ENCODE results near the gene TMEM272. TPM values are rescaled to one million over a fixed set of nuclear protein-coding genes. Genes with fewer than 3 reads are reported as not detected.

The TMEM272 gene
- total RNA-seq, 1 experiment from 2014 or later: 0.07 TPM

- POLR2A ChIA-PET (ENCODE audit: unreplicated experiment): interaction anchor here (0.5 kb wide), 1 partner anchor 1662 kb away, joined by 3 read pairs; no protein-coding TSS in a partner anchor
- Histone ChIP-seq H3K36me3 (ENCODE audit: low read depth, low read length) (no peaks in the 10 kb centered on the region), H3K9me2 (replicated peaks; ENCODE audit: low read length) (no peaks in the 10 kb centered on the region), H3K79me2 (ENCODE audit: low read length) (peaks cover 4% of the 10 kb centered on the region; the same call in 1 of the 2 replicates), H3K27me3 (ENCODE audit: low read length) (no peaks in the 10 kb centered on the region), H3K9me3 (ENCODE audit: low read length) (no peaks in the 10 kb centered on the region), H3K4me3 (ENCODE audit: low read length) (peak overlapping the region; percentile 80), H4K20me1 (ENCODE audit: low read length) (no peaks in the 10 kb centered on the region), H2AFZ (ENCODE audit: low read length) (peak overlapping the region; percentile 73), H3K27ac (ENCODE audit: low read length) (peak overlapping the region; percentile 70), H3K4me2 (ENCODE audit: low read length) (peak overlapping the region; percentile 88), H3K9ac (ENCODE audit: low read length) (peak overlapping the region; percentile 90), H3K4me1 (ENCODE audit: insufficient read depth, low read length) (peaks cover 28% of the 10 kb centered on the region), H3F3A (ENCODE audit: low read length, unreplicated experiment) (no peaks in the 10 kb centered on the region)
- BruUV-seq (replicated peaks): TSS peak; percentile 81
- DNase-seq: no peak
- TF ChIP-seq EZH2 (IDR thresholded peaks at IDR 0.05; ENCODE audit: low read length, unreplicated experiment) (no peak), CTCF (conservative IDR thresholded peaks at IDR 0.05; ENCODE audit: low read depth, low read length) (no peak), EZH2phosphoT487 (IDR thresholded peaks at IDR 0.05; ENCODE audit: borderline replicate concordance, low read length) (no peak)
- CTCF ChIA-PET: interaction anchor here (0.5 to 0.6 kb wide), 2 partner anchors 96 to 512 kb away, joined by 3 to 5 read pairs; no protein-coding TSS in a partner anchor
- intact Hi-C loops (cut with micrococcal nuclease): loop anchor here (5.0 kb wide), 1 partner anchor 399 kb away; no protein-coding TSS in a partner anchor
- no peak for ATAC-seq
These were observed 42.2 kb downstream of the TMEM272 start for GRCh38 chr13:51802631-51803418.

- Histone ChIP-seq H3K9me3 (ENCODE audit: low read length) (no peaks in the 10 kb centered on the region), H3K79me2 (ENCODE audit: low read length) (peaks cover 4% of the 10 kb centered on the region; the same call in 1 of the 2 replicates), H3K27me3 (ENCODE audit: low read length) (no peaks in the 10 kb centered on the region), H3K27ac (ENCODE audit: low read length) (peak overlapping the region; percentile 33), H3K9me2 (replicated peaks; ENCODE audit: low read length) (no peaks in the 10 kb centered on the region), H3K4me2 (ENCODE audit: low read length) (peak overlapping the region; percentile 88; the same call in 1 of the 2 replicates), H4K20me1 (ENCODE audit: low read length) (no peaks in the 10 kb centered on the region), H3K4me1 (ENCODE audit: insufficient read depth, low read length) (peaks cover 31% of the 10 kb centered on the region), H3K9ac (ENCODE audit: low read length) (no peak overlapping the region), H3K4me3 (ENCODE audit: low read length) (no peak overlapping the region), H3K36me3 (ENCODE audit: low read depth, low read length) (no peaks in the 10 kb centered on the region), H3F3A (ENCODE audit: low read length, unreplicated experiment) (no peaks in the 10 kb centered on the region), H2AFZ (ENCODE audit: low read length) (no peak overlapping the region)
- ChIA-PET POLR2A (ENCODE audit: unreplicated experiment) (interaction anchor here (0.7 kb wide), 1 partner anchor 450 kb away, joined by 4 read pairs; no protein-coding TSS in a partner anchor), CTCF (interaction anchor here (0.6 kb wide), 1 partner anchor 367 kb away, joined by 3 read pairs; no protein-coding TSS in a partner anchor)
- intact Hi-C loops (cut with micrococcal nuclease): loop anchor here (5.0 kb wide), 1 partner anchor 401 kb away; no protein-coding TSS in a partner anchor
- ATAC-seq: no peak
- peak; percentile 30 for DNase-seq
- no TSS peak for BruUV-seq (replicated peaks)
- TF ChIP-seq EZH2phosphoT487 (IDR thresholded peaks at IDR 0.05; ENCODE audit: borderline replicate concordance, low read length) (no peak), EZH2 (IDR thresholded peaks at IDR 0.05; ENCODE audit: low read length, unreplicated experiment) (no peak)
These were observed 43.3 kb downstream of the TMEM272 start for GRCh38 chr13:51801631-51802099.

- CTCF ChIA-PET: no interaction called here
These were observed 44.5 kb downstream of the TMEM272 start for GRCh38 chr13:51800486-51800885.

More at GRCh38 chr13:51800486-51800885, 44.5 kb downstream of the TMEM272 start:
- Histone ChIP-seq H3K4me2 (ENCODE audit: low read length) (no peak overlapping the region), H3K9me3 (ENCODE audit: low read length) (no peaks in the 10 kb centered on the region), H3K79me2 (ENCODE audit: low read length) (peaks cover 4% of the 10 kb centered on the region; the same call in 1 of the 2 replicates), H4K20me1 (ENCODE audit: low read length) (no peaks in the 10 kb centered on the region), H3K36me3 (ENCODE audit: low read depth, low read length) (no peaks in the 10 kb centered on the region), H3K9ac (ENCODE audit: low read length) (no peak overlapping the region), H3K27ac (ENCODE audit: low read length) (no peak overlapping the region), H3K4me1 (ENCODE audit: insufficient read depth, low read length) (peaks cover 31% of the 10 kb centered on the region), H3F3A (ENCODE audit: low read length, unreplicated experiment) (no peaks in the 10 kb centered on the region), H3K27me3 (ENCODE audit: low read length) (no peaks in the 10 kb centered on the region), H3K4me3 (ENCODE audit: low read length) (no peak overlapping the region), H2AFZ (ENCODE audit: low read length) (no peak overlapping the region), H3K9me2 (replicated peaks; ENCODE audit: low read length) (no peaks in the 10 kb centered on the region)
- ATAC-seq: no peak
- POLR2A ChIA-PET (ENCODE audit: unreplicated experiment): no interaction called here
- intact Hi-C loops (cut with micrococcal nuclease): loop anchor here (5.0 kb wide), 1 partner anchor 402 kb away; no protein-coding TSS in a partner anchor
- no peak for DNase-seq
- TF ChIP-seq CTCF (conservative IDR thresholded peaks at IDR 0.05; ENCODE audit: low read depth, low read length): no peak
- TF ChIP-seq EZH2 (IDR thresholded peaks at IDR 0.05; ENCODE audit: low read length, unreplicated experiment): no peak
- no peak for TF ChIP-seq EZH2phosphoT487 (IDR thresholded peaks at IDR 0.05; ENCODE audit: borderline replicate concordance, low read length)
- BruUV-seq (replicated peaks): no TSS peak

Measured in PC-3 (cell line).